Activated CD8-positive, alpha-beta memory T cell treated with anti-CD3 and anti-CD28 coated beads for 1 hour (primary cell): Measurements from ENCODE around the gene CAPN1.
A peak's percentile ranks its signal among the peaks of the same experiment; 100 is the strongest.
"Not testable (repeated sequence)": the region's sequence is repeated elsewhere in the genome, so short reads cannot be mapped to it uniquely, and the experiment has no call there.

Source experiments
- DNase-seq, 2 donors: peaks; one replicate each; pipeline ENCODE4 v3.0.0-alpha.2; 2020; ENCODE audit warnings: low read depth in 1 of 2; ENCODE audit errors: extremely low read depth in 1 of 2

The CAPN1 gene

GRCh38 chr11:65159012-65159411, 22.7 kb upstream of the CAPN1 start:
- DNase-seq: no peak

GRCh38 chr11:65160643-65161042, 21.1 kb upstream of the CAPN1 start:
- no peak for DNase-seq

- no peak for DNase-seq
These were observed 18.0 kb upstream of the CAPN1 start for GRCh38 chr11:65163684-65164083.

GRCh38 chr11:65165410-65166317, 16.1 kb upstream of the CAPN1 start:
- no peak for DNase-seq

- no peak for DNase-seq
These were observed 14.8 kb upstream of the CAPN1 start for GRCh38 chr11:65166893-65167292.

GRCh38 chr11:65167656-65168055, 14.1 kb upstream of the CAPN1 start:
- no peak for DNase-seq

GRCh38 chr11:65169164-65169641, 12.5 kb upstream of the CAPN1 start:
- no peak for DNase-seq

GRCh38 chr11:65170058-65170534, 11.6 kb upstream of the CAPN1 start, which contains the start of gene SPDYC:
Gene SPDYC (plus strand): TSS chr11:65170233. CDS start chr11:65171358, 1,125 bp downstream.
- DNase-seq: no peak

GRCh38 chr11:65172600-65172999, 9.1 kb upstream of the CAPN1 start:
- no peak for DNase-seq

GRCh38 chr11:65174571-65175010, 7.1 kb upstream of the CAPN1 start:
- not testable (repeated sequence) for DNase-seq

GRCh38 chr11:65180877-65181568, 705 bp upstream of the CAPN1 start:
- DNase-seq: peak; percentile 7 to 32

- DNase-seq: no peak
These were observed 786 bp downstream of the CAPN1 start for GRCh38 chr11:65182258-65183170.

GRCh38 chr11:65183201-65183891, 1.6 kb downstream of the CAPN1 start:
- DNase-seq: no peak

GRCh38 chr11:65184146-65184545, 2.4 kb downstream of the CAPN1 start:
- no peak for DNase-seq

- no peak for DNase-seq
These were observed 3.4 kb downstream of the CAPN1 start for GRCh38 chr11:65185171-65185570.

GRCh38 chr11:65185869-65186341, 4.2 kb downstream of the CAPN1 start:
- DNase-seq: no peak

GRCh38 chr11:65186701-65187100, 5.0 kb downstream of the CAPN1 start:
- no peak for DNase-seq

- DNase-seq: no peak
These were observed 5.5 kb downstream of the CAPN1 start for GRCh38 chr11:65187146-65187675.

- DNase-seq: no peak
These were observed 6.3 kb downstream of the CAPN1 start for GRCh38 chr11:65187971-65188461.
